Measurements from ENCODE around the gene CDC14A.
"Not testable (repeated sequence)": the region's sequence is repeated elsewhere in the genome, so short reads cannot be mapped to it uniquely, and the experiment has no call there.

The CDC14A gene

GRCh38 chr1:100360790-100361510, 8.6 kb downstream of the CDC14A start:
- no peak overlapping the region for H3K4me3 ChIP-seq (ENCODE audit: low read depth, low read length)
- no peak for DNase-seq (ENCODE audit: low read depth)

DNA sequence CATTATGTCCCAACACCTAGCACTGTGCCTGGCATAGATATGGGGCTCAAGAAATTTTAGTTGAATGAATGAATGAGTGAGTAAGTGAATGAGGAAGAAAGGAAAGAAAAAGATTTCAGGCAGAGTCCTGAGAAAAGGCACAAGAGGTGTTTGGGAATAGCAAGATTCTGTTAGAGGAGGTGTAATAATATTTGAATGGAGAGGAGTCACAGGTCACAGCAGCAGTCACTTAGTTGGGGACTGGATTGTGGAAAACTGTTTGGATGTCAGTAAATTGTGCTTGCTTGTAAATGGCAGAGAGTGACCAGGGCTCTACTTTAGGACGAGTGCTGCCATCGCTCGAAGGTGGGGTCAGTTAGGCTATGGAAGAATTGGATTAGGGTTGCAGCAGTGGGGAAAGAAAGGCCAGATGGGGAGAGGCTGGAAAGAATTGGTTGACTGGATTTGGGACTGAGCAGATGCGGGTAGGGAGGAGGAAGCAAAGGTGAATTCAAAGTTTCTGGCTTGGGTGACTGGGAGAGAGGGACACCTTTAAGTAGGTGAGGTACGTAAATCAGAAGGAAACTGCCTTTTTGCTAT, 9.3 kb downstream of the CDC14A start:
- H3K4me3 ChIP-seq (ENCODE audit: low read depth, low read length), result no peak overlapping the region
- DNase-seq (ENCODE audit: low read depth), result no peak

DNA sequence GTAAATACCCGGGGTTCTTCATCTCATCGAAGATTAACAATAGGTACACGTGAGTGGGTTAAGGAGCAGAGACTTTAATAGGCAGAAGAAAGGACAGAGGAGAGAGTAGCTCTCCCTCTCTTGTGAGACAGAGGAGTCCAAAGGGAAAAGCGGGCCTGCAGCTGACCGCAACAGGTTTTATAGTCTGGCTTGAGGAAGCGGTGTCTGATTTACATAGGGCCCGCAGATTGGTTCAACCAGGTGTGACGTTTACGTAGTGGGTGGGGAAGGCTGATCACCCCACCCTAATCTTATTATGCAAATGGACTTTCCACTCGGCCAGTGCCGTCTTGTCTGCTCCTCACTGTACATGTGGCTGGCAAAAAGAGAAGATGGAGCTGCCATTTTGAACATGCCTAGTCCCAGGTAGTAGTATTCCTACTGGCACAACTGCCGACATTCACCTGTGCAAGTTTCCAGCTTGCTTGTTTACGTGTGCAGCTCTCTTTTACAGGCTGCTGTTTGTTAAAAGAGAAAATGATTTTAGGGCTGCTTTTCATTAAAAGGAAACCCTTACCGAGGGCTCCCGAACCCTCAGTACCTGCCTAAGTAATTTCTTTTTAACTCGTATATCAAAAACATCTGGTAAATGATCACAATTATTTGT, 10.6 kb downstream of the CDC14A start:
- DNase-seq (ENCODE audit: low read depth), result no peak
- no peak overlapping the region for H3K4me3 ChIP-seq (ENCODE audit: low read depth, low read length)

DNA sequence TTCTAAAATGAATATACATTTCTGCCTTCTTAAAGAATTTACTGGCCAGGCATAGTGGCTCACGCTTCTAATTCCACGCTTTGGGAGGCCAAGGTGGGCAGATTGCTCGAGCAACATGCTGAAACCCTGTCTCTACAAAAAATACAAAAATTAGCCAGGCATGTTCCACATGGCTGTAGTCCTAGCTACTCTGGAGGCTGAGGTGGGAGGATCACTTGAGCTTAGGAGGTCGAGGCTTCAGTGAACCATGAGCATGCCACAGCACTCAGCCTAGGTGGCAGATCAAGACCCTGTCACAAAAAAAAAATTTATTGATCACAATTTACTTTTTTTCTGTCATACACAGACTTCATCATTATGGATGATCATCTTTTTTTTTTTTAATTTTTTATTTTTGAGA, 11.5 kb downstream of the CDC14A start:
- DNase-seq (ENCODE audit: low read depth), result no peak
- H3K4me3 ChIP-seq (ENCODE audit: low read depth, low read length), result no peak overlapping the region

- no peak overlapping the region for H3K4me3 ChIP-seq (ENCODE audit: low read depth, low read length)
- DNase-seq (ENCODE audit: low read depth), result no peak
Observed at GRCh38 chr1:100364697-100365096, 12.4 kb downstream of the CDC14A start.

DNA sequence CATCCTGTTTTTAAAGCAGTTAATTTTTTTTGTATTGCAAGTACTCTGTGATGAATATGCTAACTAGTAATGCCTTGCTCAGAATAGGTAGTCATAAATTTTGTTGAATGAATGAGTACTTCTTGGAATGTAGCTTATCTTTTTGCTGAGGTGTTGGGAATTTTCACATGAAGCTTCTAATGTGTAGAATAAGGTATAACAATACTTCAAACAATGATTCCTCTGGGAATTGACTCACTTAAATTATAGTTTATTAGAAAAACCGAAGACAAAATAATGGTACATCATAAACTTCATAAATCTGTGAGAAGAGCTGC, 13.9 kb downstream of the CDC14A start:
- no peak overlapping the region for H3K4me3 ChIP-seq (ENCODE audit: low read depth, low read length)
- DNase-seq (ENCODE audit: low read depth), result no peak

DNA sequence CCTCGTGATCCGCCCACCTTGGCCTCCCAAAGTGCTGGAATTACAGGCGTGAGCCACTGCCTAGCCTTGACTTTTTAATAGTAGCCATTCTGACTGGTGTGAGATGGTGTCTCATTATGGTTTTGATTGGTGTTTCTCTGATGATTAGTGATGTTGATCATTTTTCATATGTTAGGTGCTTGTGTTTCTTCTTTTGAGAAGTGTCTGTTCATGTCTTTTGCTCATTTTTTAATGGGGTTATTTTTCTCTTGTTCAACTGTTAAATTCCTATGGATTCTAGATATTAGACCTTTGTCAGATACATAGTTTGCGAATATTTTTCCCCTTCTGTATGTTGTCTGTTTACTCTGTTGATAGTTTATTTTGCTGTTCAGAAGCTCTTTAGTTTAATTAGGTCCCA, 17.0 kb downstream of the CDC14A start:
- not testable (repeated sequence) for DNase-seq (ENCODE audit: low read depth); H3K4me3 ChIP-seq (ENCODE audit: low read depth, low read length)

DNA sequence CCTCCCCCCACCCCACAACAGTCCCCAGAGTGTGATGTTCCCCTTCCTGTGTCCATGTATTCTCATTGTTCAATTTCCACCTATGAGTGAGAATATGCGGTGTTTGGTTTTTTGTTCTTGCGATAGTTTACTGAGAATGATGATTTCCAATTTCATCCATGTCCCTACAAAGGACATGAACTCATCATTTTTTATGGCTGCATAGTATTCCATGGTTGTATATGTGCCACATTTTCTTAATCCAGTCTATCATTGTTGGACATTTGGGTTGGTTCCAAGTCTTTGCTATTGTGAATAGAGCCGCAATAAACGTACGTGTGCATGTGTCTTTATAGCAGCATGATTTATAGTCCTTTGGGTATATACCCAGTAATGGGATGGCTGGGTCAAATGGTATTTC, 21.6 kb downstream of the CDC14A start:
- H3K4me3 ChIP-seq (ENCODE audit: low read depth, low read length); DNase-seq (ENCODE audit: low read depth): not testable (repeated sequence)

GRCh38 chr1:100376890-100377289, 24.6 kb downstream of the CDC14A start:
- not testable (repeated sequence) for DNase-seq (ENCODE audit: low read depth); H3K4me3 ChIP-seq (ENCODE audit: low read depth, low read length)

DNA sequence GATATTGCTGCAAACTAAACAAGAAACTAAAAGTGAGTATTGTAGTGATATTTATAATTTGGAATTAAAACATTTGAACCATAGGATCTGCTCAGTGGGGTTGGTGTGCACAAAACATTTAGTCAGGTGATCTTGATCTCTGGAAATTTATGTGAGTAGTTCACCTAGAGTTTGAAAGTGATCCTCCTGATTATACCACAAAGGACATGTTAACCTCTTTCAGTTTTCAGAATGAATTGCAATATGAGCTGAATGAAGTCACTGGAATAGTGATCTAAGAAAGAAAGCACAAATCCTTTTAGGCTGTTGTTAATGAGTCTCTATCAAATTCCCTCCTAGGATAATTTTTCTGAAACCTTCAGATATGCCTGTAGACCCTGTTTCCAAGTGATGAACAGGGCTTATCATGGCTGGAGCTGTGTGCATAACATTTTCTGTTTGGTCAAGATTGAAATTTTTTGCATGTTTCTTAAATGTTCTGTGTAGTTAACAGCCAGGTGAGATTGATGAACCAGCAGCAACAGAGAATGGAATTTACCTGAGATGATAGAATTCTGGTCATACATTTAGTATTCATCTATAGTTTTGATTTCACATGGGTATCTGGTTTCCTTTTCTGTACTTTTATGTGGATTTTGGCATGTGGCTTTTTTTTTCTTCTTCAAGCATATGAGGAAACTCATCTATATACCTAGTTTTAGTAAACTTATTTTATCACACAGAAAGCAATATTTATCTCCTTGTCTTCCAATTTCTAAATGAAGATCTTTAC, 25.5 kb downstream of the CDC14A start:
- no peak for DNase-seq (ENCODE audit: low read depth)
- H3K4me3 ChIP-seq (ENCODE audit: low read depth, low read length), result no peak overlapping the region

DNA sequence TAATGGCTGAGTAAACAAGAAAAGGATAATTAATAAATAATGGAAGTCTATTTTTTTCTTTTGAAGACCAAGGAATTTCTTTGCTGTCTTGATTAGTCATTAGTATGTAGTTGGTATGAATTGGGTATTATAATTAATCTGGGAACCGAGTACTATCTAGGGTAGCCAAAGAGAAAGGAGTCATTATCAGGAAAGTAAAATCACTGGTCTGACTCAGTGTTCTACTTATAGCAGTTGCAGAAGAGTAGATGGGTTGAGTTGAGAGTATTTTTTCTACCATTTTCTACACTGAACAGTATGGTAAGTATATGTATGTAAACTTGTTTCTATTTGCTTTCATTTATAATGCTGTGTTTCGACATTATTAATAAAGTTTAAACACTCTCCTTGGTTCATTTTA, 26.6 kb downstream of the CDC14A start:
- no peak overlapping the region for H3K4me3 ChIP-seq (ENCODE audit: low read depth, low read length)
- DNase-seq (ENCODE audit: low read depth), result no peak

DNA sequence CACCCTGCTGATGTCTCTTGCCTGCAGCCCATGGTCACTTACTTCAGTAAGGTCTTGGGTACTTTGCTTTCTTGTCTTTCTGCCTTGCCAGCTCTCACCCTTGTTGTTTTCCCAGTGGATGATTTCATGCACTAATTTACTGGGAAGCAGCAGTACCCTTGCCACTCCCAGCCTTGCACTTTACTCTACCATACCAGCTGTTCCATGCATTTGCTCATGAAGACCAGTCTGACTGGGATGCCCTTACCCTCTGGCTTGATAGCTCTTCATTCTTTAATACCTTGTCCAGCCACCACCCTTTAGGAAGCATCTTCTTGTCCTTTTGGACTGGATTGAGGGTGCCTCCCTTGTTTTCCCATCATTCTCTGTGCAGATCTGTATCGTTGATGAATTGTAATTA, 28.3 kb downstream of the CDC14A start:
- H3K4me3 ChIP-seq (ENCODE audit: low read depth, low read length), result no peak overlapping the region
- no peak for DNase-seq (ENCODE audit: low read depth)

DNA sequence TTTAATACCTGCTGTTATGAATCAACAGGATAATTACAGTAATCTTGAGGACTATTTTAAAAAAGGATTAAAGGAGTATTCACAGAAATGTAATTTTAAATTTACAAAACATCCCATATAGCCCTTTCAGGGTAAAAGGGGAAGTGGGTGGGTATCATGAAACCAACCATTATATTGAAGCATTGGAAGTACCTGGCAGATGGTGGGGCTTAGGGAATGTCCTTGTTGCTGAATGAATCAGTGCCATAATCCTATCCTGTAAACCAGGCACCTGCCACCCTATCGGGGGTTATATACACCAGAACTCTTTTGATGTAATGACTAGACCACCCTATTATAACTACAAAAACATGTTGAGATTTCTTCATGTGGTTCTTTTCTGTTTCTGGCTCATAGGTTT, 30.4 kb downstream of the CDC14A start:
- no peak overlapping the region for H3K4me3 ChIP-seq (ENCODE audit: low read depth, low read length)

GRCh38 chr1:100383743-100384405, 31.6 kb downstream of the CDC14A start:
- H3K4me3 ChIP-seq (ENCODE audit: low read depth, low read length), result no peak overlapping the region
- no peak for DNase-seq (ENCODE audit: low read depth)

More for the DNA sequence above, 30.4 kb downstream of the CDC14A start:
- DNase-seq (ENCODE audit: low read depth), result no peak

DNA sequence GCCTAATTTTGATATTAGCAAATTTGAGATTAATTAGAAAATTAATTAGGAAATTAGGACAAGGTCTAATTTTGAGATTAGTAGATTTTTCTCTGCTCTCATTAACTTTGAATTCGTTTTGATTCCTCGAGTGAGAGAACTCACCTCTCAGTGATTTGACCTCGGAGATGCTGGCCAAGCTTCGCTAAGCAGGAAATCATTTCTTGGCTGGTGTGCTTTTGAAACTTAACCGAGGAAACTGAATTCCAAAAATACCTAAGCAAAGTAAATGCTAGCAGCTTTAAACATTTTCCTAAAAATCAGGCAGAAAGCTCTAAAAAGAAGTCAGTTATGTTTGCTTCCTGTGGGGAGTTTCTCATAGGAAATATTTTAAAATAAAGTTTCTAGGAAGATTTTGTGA, 34.9 kb downstream of the CDC14A start:
- no peak for DNase-seq (ENCODE audit: low read depth)
- H3K4me3 ChIP-seq (ENCODE audit: low read depth, low read length), result no peak overlapping the region

- H3K4me3 ChIP-seq (ENCODE audit: low read depth, low read length), result no peak overlapping the region
- no peak for DNase-seq (ENCODE audit: low read depth)
Observed at GRCh38 chr1:100387657-100388350, 35.5 kb downstream of the CDC14A start.

- H3K4me3 ChIP-seq (ENCODE audit: low read depth, low read length), result no peak overlapping the region
- DNase-seq (ENCODE audit: low read depth), result no peak
Observed at GRCh38 chr1:100390531-100390930, 38.2 kb downstream of the CDC14A start.

- H3K4me3 ChIP-seq (ENCODE audit: low read depth, low read length), result no peak overlapping the region
- no peak for DNase-seq (ENCODE audit: low read depth)
Observed at GRCh38 chr1:100391675-100392074, 39.4 kb downstream of the CDC14A start.

GRCh38 chr1:100392756-100393155, 40.5 kb downstream of the CDC14A start:
- DNase-seq (ENCODE audit: low read depth), result no peak
- no peak overlapping the region for H3K4me3 ChIP-seq (ENCODE audit: low read depth, low read length)
